HFF-Myc (cell line): ENCODE data around the gene FCER2.

Source experiments
- DNase-seq: peaks from one replicate; pipeline ENCODE4 v3.0.0-alpha.2; 2011; ENCODE audit warnings: low read depth; ENCODE audit errors: extremely low read depth
- H3K4me3 ChIP-seq: replicated peaks from 2 replicates; pipeline ENCODE4 v1.5.1; 2011; ENCODE audit warnings: low read depth, mild to moderate bottlenecking, control low read depth, low read length
- CTCF ChIP-seq: IDR thresholded peaks from 2 replicates; pipeline ENCODE4 v1.5.1; 2012; ENCODE audit warnings: mild to moderate bottlenecking, low read depth, low read length, control low read depth; ENCODE audit errors: missing control alignments

The FCER2 gene

GRCh38 chr19:7729211-7729610 lies 27.3 kb upstream of the FCER2 start:
- no peak overlapping the region for H3K4me3 ChIP-seq
- no peak for TF ChIP-seq CTCF
- DNase-seq = no peak

- H3K4me3 ChIP-seq = no peak overlapping the region
- DNase-seq = no peak
- TF ChIP-seq CTCF = no peak
Measured at GRCh38 chr19:7725791-7726190, 23.9 kb upstream of the FCER2 start.

- DNase-seq = no peak
- TF ChIP-seq CTCF = no peak
- H3K4me3 ChIP-seq = no peak overlapping the region
Measured at GRCh38 chr19:7722231-7722651, 20.3 kb upstream of the FCER2 start.

- DNase-seq = no peak
Measured at GRCh38 chr19:7720351-7720750, 18.4 kb upstream of the FCER2 start.

GRCh38 chr19:7718668-7719067 lies 16.7 kb upstream of the FCER2 start:
- no peak for DNase-seq
- H3K4me3 ChIP-seq = no peak overlapping the region

More at GRCh38 chr19:7720351-7720750, 18.4 kb upstream of the FCER2 start:
- no peak for TF ChIP-seq CTCF
- H3K4me3 ChIP-seq = no peak overlapping the region

GRCh38 chr19:7716762-7717161 lies 14.8 kb upstream of the FCER2 start:
- TF ChIP-seq CTCF = no peak
- H3K4me3 ChIP-seq = no peak overlapping the region
- DNase-seq = no peak

More at GRCh38 chr19:7718668-7719067, 16.7 kb upstream of the FCER2 start:
- no peak for TF ChIP-seq CTCF

GRCh38 chr19:7715671-7716070 lies 13.7 kb upstream of the FCER2 start:
- DNase-seq = no peak
- H3K4me3 ChIP-seq = no peak overlapping the region

More at GRCh38 chr19:7715671-7716070, 13.7 kb upstream of the FCER2 start:
- TF ChIP-seq CTCF = no peak
